ENCODE data around the gene CNTROB. TPM values are rescaled to one million over a fixed set of nuclear protein-coding genes. Genes with fewer than 3 reads are reported as not detected.

The CNTROB gene
- total and polyA plus RNA-seq, 2 of the 4 experiments (the other 2 are of a cell fraction): 12.7 to 26.4 TPM

GRCh38 chr17:7947651-7948050, 15.6 kb downstream of the CNTROB start:
- H2AK5ac ChIP-seq (ENCODE audit: low read depth, low read length): no peak overlapping the region
- H2BK120ac ChIP-seq (ENCODE audit: low read depth, low read length): no peak overlapping the region
- ChIA-PET POLR2A (ENCODE audit: unreplicated experiment) (no interaction called here), CTCF (interaction anchor here (0.6 kb wide), 1 partner anchor 141 kb away, joined by 3 read pairs; no protein-coding TSS in a partner anchor)
- no peak overlapping the region for H2BK5ac ChIP-seq (ENCODE audit: low read depth, low read length, poor library complexity, severe bottlenecking)
- no peaks in the 10 kb centered on the region for H3K9me1 ChIP-seq (ENCODE audit: insufficient read depth, low read length)
- TF ChIP-seq CTCF (conservative IDR thresholded peaks at IDR 0.05; ENCODE audit: low read depth, low read length): no peak
- no peak for TF ChIP-seq POLR2A (IDR thresholded peaks at IDR 0.05; ENCODE audit: low read depth, low read length)
- no peak for TF ChIP-seq MAFK (IDR thresholded peaks at IDR 0.05; ENCODE audit: low read depth, low read length)
- TF ChIP-seq RFX5 (IDR thresholded peaks at IDR 0.05; ENCODE audit: low read depth, low read length): no peak
- TF ChIP-seq MXI1 (IDR thresholded peaks at IDR 0.05; ENCODE audit: borderline replicate concordance, low read depth, low read length): no peak
- no peak for TF ChIP-seq RAD21 (IDR thresholded peaks at IDR 0.05; ENCODE audit: low read length)
- BruUV-seq (replicated peaks): no TSS peak
- no peak overlapping the region for H2AFZ ChIP-seq (replicated peaks; ENCODE audit: low read length, poor library complexity)
- H2AK9ac ChIP-seq (replicated peaks; ENCODE audit: low read depth, low read length, poor library complexity): no peak overlapping the region
- H3K27ac ChIP-seq (ENCODE audit: insufficient read depth, low read length): no peak overlapping the region
- ATAC-seq (ENCODE audit: low read depth) (no peak), DNase-seq (no peak)
- WGBS, 2 experiments (ENCODE audit: extremely low coverage in 2 of 2, insufficient read length in 1 of 2): 80% methylated on average over 1 of the region's 5 CpGs; no CpG with 5 or more reads in 1 of the 2 experiments
- no peak overlapping the region for H3K9ac ChIP-seq (ENCODE audit: low read depth, low read length)
- H3K4ac ChIP-seq (ENCODE audit: low read depth, low read length): no peak overlapping the region
- H3K9me3 ChIP-seq (ENCODE audit: control insufficient read depth, insufficient read depth, low read length): no peaks in the 10 kb centered on the region
- no peaks in the 10 kb centered on the region for H3K27me3 ChIP-seq (ENCODE audit: control insufficient read depth, insufficient read depth, low read length)
- no peaks in the 10 kb centered on the region; a peak in 1 of 4 replicates for H3K79me1 ChIP-seq (ENCODE audit: low read depth in 1 of 2, low read length in 2 of 2)
- H3K4me3 ChIP-seq (ENCODE audit: insufficient read depth, low read depth, low read length): no peak overlapping the region
- no peak overlapping the region for H3K56ac ChIP-seq (ENCODE audit: extremely low read depth, insufficient read depth, low read length)
- H3K18ac ChIP-seq (ENCODE audit: low read depth, low read length): no peak overlapping the region
- no peak overlapping the region for H4K5ac ChIP-seq (ENCODE audit: low read depth, low read length)
- no peak overlapping the region for H2BK15ac ChIP-seq (ENCODE audit: low read depth, low read length)
- no peaks in the 10 kb centered on the region for H4K20me1 ChIP-seq (ENCODE audit: insufficient read depth, low read length)
- no peak overlapping the region for H3K4me2 ChIP-seq (ENCODE audit: low read depth, low read length)
- in situ Hi-C loops (cut with MboI; ENCODE audit: low sequenced_read_pairs) (no loop called here), dilution Hi-C loops (cut with HindIII; ENCODE audit: low sequenced_read_pairs, unreplicated experiment) (no loop called here), intact Hi-C loops (cut with micrococcal nuclease) (no loop called here)
- no peak overlapping the region for H4K91ac ChIP-seq (ENCODE audit: insufficient read depth, low read depth, low read length)
- H3K14ac ChIP-seq (replicated peaks; ENCODE audit: low read depth, low read length): no peak overlapping the region
- H2BK20ac ChIP-seq (ENCODE audit: low read depth, low read length): no peak overlapping the region
- H3K36me3 ChIP-seq (ENCODE audit: control insufficient read depth, insufficient read depth, low read length): peaks cover 48% of the 10 kb centered on the region
- no peak overlapping the region for H4K8ac ChIP-seq (ENCODE audit: low read depth in 2 of 2, low read length in 2 of 2)
- no peak overlapping the region for H3K23ac ChIP-seq (ENCODE audit: low read depth, low read length)
- H3K4me1 ChIP-seq (ENCODE audit: control insufficient read depth, insufficient read depth, low read length): no peaks in the 10 kb centered on the region
